HL-60 (cell line): ENCODE measurements around the gene PCDH1.

Source experiments
- DNase-seq, 2 experiments: peaks; one replicate each; pipeline ENCODE4 v3.0.0-alpha.2; 2010 to 2020; ENCODE audit warnings: low read depth in 1 of 2, low spot score in 1 of 2
- H3K27ac ChIP-seq: fragments of 250-450 bp; sonication (Bioruptor Pico); replicated peaks from 2 replicates; pipeline ENCODE4 v1.5.1; 2020; ENCODE audit warnings: mild to moderate bottlenecking, moderate library complexity
- H3K27me3 ChIP-seq: fragments of 250-450 bp; sonication (Bioruptor Pico); 2 replicates; pipeline ENCODE4 v1.5.1; 2021; ENCODE audit warnings: mild to moderate bottlenecking, moderate library complexity; ENCODE audit not compliant: insufficient read depth, poor library complexity, severe bottlenecking
- H3K4me3 ChIP-seq: replicated peaks from 2 replicates; pipeline ENCODE4 v1.5.1; 2011; ENCODE audit warnings: mild to moderate bottlenecking, control low read depth, low read length; ENCODE audit not compliant: insufficient read depth
- CTCF ChIP-seq: IDR thresholded peaks from one replicate; pipeline ENCODE4 v1.5.1; 2011; ENCODE audit warnings: low read length, control low read depth, inconsistent platforms; ENCODE audit not compliant: insufficient read depth
- GABPA ChIP-seq: IDR thresholded peaks from 2 replicates; pipeline ENCODE4 v1.6.1; 2012; ENCODE audit warnings: low read depth
- POLR2AphosphoS5 ChIP-seq: IDR thresholded peaks from 2 replicates; pipeline ENCODE4 v1.6.1; 2012; ENCODE audit warnings: low read depth
- REST ChIP-seq: IDR thresholded peaks from 2 replicates; pipeline ENCODE4 v1.6.1; 2012; ENCODE audit warnings: low read depth; ENCODE audit not compliant: insufficient replicate concordance
- SPI1 ChIP-seq: IDR thresholded peaks from 2 replicates; pipeline ENCODE4 v1.6.1; 2012; ENCODE audit warnings: low read depth, mild to moderate bottlenecking, borderline replicate concordance

The PCDH1 gene

GRCh38 chr5:141869514-141869913 is 8.7 kb downstream of the PCDH1 start:
- Histone ChIP-seq H3K27me3 (peaks cover 20% of the 10 kb centered on the region), H3K4me3 (no peak overlapping the region), H3K27ac (no peak overlapping the region)
- no peak for DNase-seq
- TF ChIP-seq CTCF (no peak), SPI1 (no peak), POLR2AphosphoS5 (no peak), REST (no peak), GABPA (no peak)

- no peak overlapping the region for H3K27ac ChIP-seq
- H3K4me3 ChIP-seq: no peak overlapping the region
- H3K27me3 ChIP-seq: peaks cover 15% of the 10 kb centered on the region
- no peak for TF ChIP-seq GABPA
- no peak for TF ChIP-seq REST
- no peak for TF ChIP-seq SPI1
- DNase-seq: no peak
These were observed 9.2 kb downstream of the PCDH1 start for GRCh38 chr5:141869040-141869439.

GRCh38 chr5:141868541-141868940 is 9.7 kb downstream of the PCDH1 start:
- Histone ChIP-seq H3K27me3 (peaks cover 10% of the 10 kb centered on the region), H3K4me3 (no peak overlapping the region), H3K27ac (no peak overlapping the region)
- TF ChIP-seq SPI1 (no peak), POLR2AphosphoS5 (no peak), GABPA (no peak), CTCF (no peak), REST (no peak)
- no peak for DNase-seq

- TF ChIP-seq POLR2AphosphoS5 (no peak), CTCF (no peak), GABPA (no peak), SPI1 (no peak), REST (no peak)
- peaks cover 9% of the 10 kb centered on the region for H3K27me3 ChIP-seq
- H3K27ac ChIP-seq: no peak overlapping the region
- H3K4me3 ChIP-seq: no peak overlapping the region
- DNase-seq: no peak
These were observed 10.6 kb downstream of the PCDH1 start for GRCh38 chr5:141867651-141868050.
